Right atrium auricular region (tissue), 2 donors: ENCODE measurements around the gene LAPTM5. TPM values are rescaled to one million over a fixed set of nuclear protein-coding genes. Genes with fewer than 3 reads are reported as not detected.
A peak's percentile ranks its signal among the peaks of the same experiment; 100 is the strongest.

Source experiments
- DNase-seq: peaks from one replicate; pipeline ENCODE4 v3.0.0-alpha.2; 2019; ENCODE audit warnings: low spot score
- H3K27ac ChIP-seq, 2 donors: fragments of 200-600 bp; sonication (generic); 1 replicate in 1 of 2; 2 replicates in 1 of 2; pipeline ENCODE4 v1.5.1; 2016 to 2019
- H3K27me3 ChIP-seq, 2 donors: fragments of 200-600 bp; sonication (generic); one replicate each; pipeline versions ENCODE4 v1.5.1 to v1.6.0; 2017 to 2019
- H3K36me3 ChIP-seq: fragments of 200-600 bp; sonication (generic); one replicate; pipeline ENCODE4 v1.5.1; 2016
- H3K4me1 ChIP-seq, 2 donors: fragments of 200-600 bp; sonication (generic); one replicate each; pipeline versions ENCODE4 v1.5.1 to v1.6.0; 2017 to 2019
- H3K4me3 ChIP-seq, 2 donors: fragments of 200-600 bp; sonication (generic); 1 replicate in 1 of 2; 2 replicates in 1 of 2; pipeline ENCODE4 v1.5.1; 2017 to 2019; ENCODE audit warnings: mild to moderate bottlenecking in 1 of 2, moderate library complexity in 1 of 2
- H3K9me3 ChIP-seq, 2 donors: fragments of 200-600 bp; sonication (generic); one replicate each; pipeline ENCODE4 v1.5.1; 2019
- CTCF ChIP-seq, 2 donors: fragments of 200-600 bp; sonication (generic); IDR thresholded peaks; one replicate each; pipeline ENCODE4 v1.5.1; 2019; ENCODE audit warnings: antibody characterized with exemption in 2 of 2
- total RNA-seq, 2 donors: library from RNA; depleted of rRNA; stranded (reverse); fragments of >200 nt; gene quantifications; one replicate each; pipeline ENCODE4 v1.1.0, GENCODE V29; 2016

The LAPTM5 gene
- total RNA-seq, 2 donors from 2014 or later: 17.4 to 62.8 TPM

- TF ChIP-seq CTCF (IDR thresholded peaks at IDR 0.05): no peak
- H3K4me1 ChIP-seq: peaks cover 0 to 36% of the 10 kb centered on the region in 2 donors
Observed at GRCh38 chr1:30704271-30704670, 53.3 kb downstream of the LAPTM5 start.

GRCh38 chr1:30702823-30703222, 54.8 kb downstream of the LAPTM5 start:
- no peak for TF ChIP-seq CTCF (IDR thresholded peaks at IDR 0.05)
- no peaks in the 10 kb centered on the region for H3K27me3 ChIP-seq
- H3K36me3 ChIP-seq: no peaks in the 10 kb centered on the region
- no peaks in the 10 kb centered on the region for H3K9me3 ChIP-seq
- no peak for DNase-seq
- no peak overlapping the region for H3K4me3 ChIP-seq
- H3K4me1 ChIP-seq: peaks cover 0 to 33% of the 10 kb centered on the region in 2 donors
- no peak overlapping the region for H3K27ac ChIP-seq

More at GRCh38 chr1:30704271-30704670, 53.3 kb downstream of the LAPTM5 start:
- Histone ChIP-seq H3K27ac (no peak overlapping the region), H3K4me3 (no peak overlapping the region), H3K36me3 (no peaks in the 10 kb centered on the region), H3K9me3 (no peaks in the 10 kb centered on the region), H3K27me3 (no peaks in the 10 kb centered on the region)
- no peak for DNase-seq

GRCh38 chr1:30701258-30701633, 56.3 kb downstream of the LAPTM5 start:
- H3K4me3 ChIP-seq: no peak overlapping the region
- H3K27ac ChIP-seq: no peak overlapping the region
- H3K4me1 ChIP-seq: peaks cover 0 to 17% of the 10 kb centered on the region in 2 donors
- H3K27me3 ChIP-seq: no peaks in the 10 kb centered on the region
- no peak for DNase-seq
- H3K36me3 ChIP-seq: no peaks in the 10 kb centered on the region
- TF ChIP-seq CTCF (IDR thresholded peaks at IDR 0.05): no peak
- no peaks in the 10 kb centered on the region for H3K9me3 ChIP-seq

GRCh38 chr1:30700528-30701257, 56.9 kb downstream of the LAPTM5 start:
- Histone ChIP-seq H3K9me3 (no peaks in the 10 kb centered on the region), H3K4me1 (peaks cover 0 to 13% of the 10 kb centered on the region in 2 donors), H3K36me3 (no peaks in the 10 kb centered on the region), H3K27ac (no peak overlapping the region), H3K27me3 (no peaks in the 10 kb centered on the region), H3K4me3 (no peak overlapping the region)
- TF ChIP-seq CTCF (IDR thresholded peaks at IDR 0.05): no peak
- DNase-seq: peak; percentile 75

GRCh38 chr1:30699762-30700161, 57.8 kb downstream of the LAPTM5 start:
- TF ChIP-seq CTCF (IDR thresholded peaks at IDR 0.05): no peak
- peaks cover 0 to 4% of the 10 kb centered on the region in 2 donors for H3K4me1 ChIP-seq
- no peak overlapping the region for H3K4me3 ChIP-seq
- no peaks in the 10 kb centered on the region for H3K36me3 ChIP-seq
- H3K9me3 ChIP-seq: no peaks in the 10 kb centered on the region
- no peaks in the 10 kb centered on the region for H3K27me3 ChIP-seq
- no peak overlapping the region for H3K27ac ChIP-seq
- DNase-seq: no peak
